Loucy (cell line): ENCODE measurements around the gene NBAS.

Experiments
- H2AFZ ChIP-seq: fragments of 200-600 bp; sonication (generic); 2 replicates; pipeline ENCODE4 v1.6.0; 2016; ENCODE audit warnings: antibody characterized with exemption, mild to moderate bottlenecking, low read length, moderate library complexity
- H3F3A ChIP-seq: fragments of 200-600 bp; 2 replicates; pipeline ENCODE4 v1.6.0; 2016; ENCODE audit warnings: antibody characterized with exemption, low read depth, mild to moderate bottlenecking
- H3K27me3 ChIP-seq: fragments of 200-600 bp; sonication (generic); 2 replicates; pipeline ENCODE4 v1.6.1; 2014; ENCODE audit warnings: low read length, mild to moderate bottlenecking; ENCODE audit not compliant: insufficient read depth, poor library complexity, severe bottlenecking
- H3K36me3 ChIP-seq: fragments of 200-600 bp; sonication (generic); 2 replicates; pipeline ENCODE4 v1.6.1; 2016; ENCODE audit warnings: low read length; ENCODE audit not compliant: insufficient read depth
- H3K4me1 ChIP-seq: fragments of 200-600 bp; sonication (generic); 2 replicates; pipeline ENCODE4 v1.5.1; 2014; ENCODE audit warnings: low read length, mild to moderate bottlenecking; ENCODE audit not compliant: insufficient read depth, poor library complexity, severe bottlenecking
- H3K4me2 ChIP-seq: fragments of 200-600 bp; sonication (generic); 2 replicates; pipeline ENCODE4 v1.6.0; 2014; ENCODE audit warnings: antibody characterized with exemption, low read length, low read depth, mild to moderate bottlenecking; ENCODE audit not compliant: poor library complexity, severe bottlenecking
- H3K4me3 ChIP-seq: fragments of 200-600 bp; sonication (generic); 2 replicates; pipeline ENCODE4 v1.5.1; 2014; ENCODE audit warnings: low read length, mild to moderate bottlenecking, mixed read lengths; ENCODE audit not compliant: poor library complexity, severe bottlenecking
- H3K79me2 ChIP-seq: fragments of 200-600 bp; sonication (generic); 2 replicates; pipeline ENCODE4 v1.6.1; 2014; ENCODE audit warnings: low read length; ENCODE audit not compliant: insufficient read depth
- H3K9ac ChIP-seq: fragments of 200-600 bp; sonication (generic); 2 replicates; pipeline ENCODE4 v1.6.0; 2014; ENCODE audit warnings: mild to moderate bottlenecking, low read depth, low read length, moderate library complexity; ENCODE audit not compliant: poor library complexity, severe bottlenecking
- H3K9me2 ChIP-seq: fragments of 200-600 bp; sonication (generic); replicated peaks from 2 replicates; pipeline ENCODE4 v1.6.1; 2016; ENCODE audit warnings: low read depth, low read length, mixed read lengths
- H3K9me3 ChIP-seq: fragments of 200-600 bp; sonication (generic); 2 replicates; pipeline ENCODE4 v1.6.1; 2014; ENCODE audit warnings: mild to moderate bottlenecking, antibody characterized with exemption, low read length, low read depth; ENCODE audit not compliant: insufficient read depth
- H4K20me1 ChIP-seq: fragments of 200-600 bp; sonication (generic); 2 replicates; pipeline ENCODE4 v1.6.0; 2014; ENCODE audit warnings: antibody characterized with exemption, low read length, mild to moderate bottlenecking; ENCODE audit not compliant: insufficient read depth, poor library complexity, severe bottlenecking
- CTCF ChIP-seq: fragments of 200-600 bp; sonication (generic); conservative IDR thresholded peaks from 2 replicates; pipeline ENCODE4 v1.5.1; 2014; ENCODE audit warnings: mild to moderate bottlenecking, antibody characterized with exemption, low read length
- EZH2phosphoT487 ChIP-seq: fragments of 200-600 bp; IDR thresholded peaks from 2 replicates; pipeline ENCODE4 v1.6.1; 2018; ENCODE audit warnings: antibody characterized with exemption, mild to moderate bottlenecking, moderate library complexity, borderline replicate concordance

The NBAS gene

GRCh38 chr2:15608392-15608761, 47.2 kb upstream of the NBAS start:
- H3K9ac ChIP-seq = no peak overlapping the region
- peaks cover 67% of the 10 kb centered on the region for H3K36me3 ChIP-seq
- no peaks in the 10 kb centered on the region for H3F3A ChIP-seq
- no peak overlapping the region for H2AFZ ChIP-seq
- no peaks in the 10 kb centered on the region for H3K79me2 ChIP-seq
- H3K4me2 ChIP-seq = no peak overlapping the region
- peaks cover under 1% of the 10 kb centered on the region for H4K20me1 ChIP-seq
- no peaks in the 10 kb centered on the region for H3K4me1 ChIP-seq
- no peak overlapping the region for H3K4me3 ChIP-seq
- no peaks in the 10 kb centered on the region for H3K9me2 ChIP-seq
- no peak for TF ChIP-seq EZH2phosphoT487
- no peak for TF ChIP-seq CTCF
- no peaks in the 10 kb centered on the region for H3K9me3 ChIP-seq
- H3K27me3 ChIP-seq = no peaks in the 10 kb centered on the region

- Histone ChIP-seq H3K79me2 (no peaks in the 10 kb centered on the region), H3K27me3 (no peaks in the 10 kb centered on the region), H4K20me1 (peaks cover 3% of the 10 kb centered on the region), H3K4me1 (no peaks in the 10 kb centered on the region), H3K36me3 (peaks cover 70% of the 10 kb centered on the region), H3K4me2 (no peak overlapping the region), H3K4me3 (no peak overlapping the region), H3K9ac (no peak overlapping the region), H2AFZ (no peak overlapping the region), H3F3A (no peaks in the 10 kb centered on the region), H3K9me2 (no peaks in the 10 kb centered on the region), H3K9me3 (no peaks in the 10 kb centered on the region)
- TF ChIP-seq CTCF (no peak), EZH2phosphoT487 (no peak)
Measured at GRCh38 chr2:15607709-15608391, 46.7 kb upstream of the NBAS start.

GRCh38 chr2:15606481-15607441, 45.6 kb upstream of the NBAS start:
- no peaks in the 10 kb centered on the region for H3F3A ChIP-seq
- H3K79me2 ChIP-seq = no peaks in the 10 kb centered on the region
- peaks cover 81% of the 10 kb centered on the region for H3K36me3 ChIP-seq
- no peak overlapping the region for H2AFZ ChIP-seq
- H3K9me3 ChIP-seq = no peaks in the 10 kb centered on the region
- no peak overlapping the region for H3K9ac ChIP-seq
- H3K27me3 ChIP-seq = no peaks in the 10 kb centered on the region
- H3K4me3 ChIP-seq = no peak overlapping the region
- H4K20me1 ChIP-seq = peaks cover 3% of the 10 kb centered on the region
- no peak overlapping the region for H3K4me2 ChIP-seq
- H3K9me2 ChIP-seq = no peaks in the 10 kb centered on the region
- no peak for TF ChIP-seq EZH2phosphoT487
- no peak for TF ChIP-seq CTCF
- no peaks in the 10 kb centered on the region for H3K4me1 ChIP-seq
